ENCODE measurements around the gene TUBA4B. TPM values are rescaled to one million over a fixed set of nuclear protein-coding genes. Genes with fewer than 3 reads are reported as not detected.

TUBA4B gene
- polyA plus RNA-seq, 3 donors = not detected

DNA sequence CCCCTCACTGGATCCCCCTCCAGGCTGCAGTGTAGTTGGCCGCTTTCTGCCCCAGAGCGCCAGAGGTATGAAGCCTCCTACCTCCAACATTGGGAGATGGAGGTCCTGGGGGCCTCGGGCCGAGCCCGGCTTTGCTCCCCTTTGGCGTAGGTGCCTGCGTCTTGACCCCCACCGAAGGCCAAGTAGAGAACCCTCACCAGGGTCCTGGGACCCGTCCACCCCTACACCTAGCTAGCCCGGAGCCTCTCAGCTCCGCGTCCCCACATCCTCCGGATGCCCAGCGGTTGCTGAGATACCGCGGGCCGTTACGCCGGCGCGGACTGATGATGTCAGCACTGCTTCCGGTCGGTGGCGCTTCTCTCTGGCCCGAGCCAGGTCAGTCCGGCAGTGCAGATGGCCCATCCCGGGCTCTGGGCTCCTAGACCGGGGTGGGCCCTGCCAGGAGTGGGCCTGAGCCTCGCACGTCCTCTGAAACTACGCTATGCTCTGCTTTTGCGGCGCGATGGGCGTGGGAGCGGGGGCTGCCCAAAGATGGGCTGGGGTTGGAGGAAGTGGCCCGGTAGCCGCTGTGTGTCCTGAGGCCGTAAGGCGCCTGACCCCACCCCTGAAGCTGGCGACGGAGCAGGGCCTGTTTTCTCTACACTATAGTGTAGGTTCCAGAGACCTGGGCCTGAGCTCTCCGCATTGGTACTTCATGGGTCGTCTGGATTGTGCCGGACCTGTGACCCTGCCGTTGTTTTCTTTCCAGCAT, 7.7 kb upstream of the TUBA4B start, which contains the start of the genes GLB1L and STK16:
TSS of gene GLB1L (minus strand) at position 297 of the 751 bp plus-strand sequence. CDS start 1,871 bp downstream, outside the sequence.
TSS of gene STK16 (plus strand) at position 332 of the 751 bp plus-strand sequence. CDS start 521 bp downstream, outside the sequence.
- Histone ChIP-seq H3K27me3 (ENCODE audit: control insufficient read depth in 2 of 2, insufficient read depth in 2 of 2, low read length in 2 of 2) (no peaks in the 10 kb centered on the region), H3K4me3 (replicated peaks in 1 of 3; ENCODE audit: low read depth in 2 of 3, low read length in 3 of 3) (peak within 1 kb of the TSS; percentile 57 to 83 (median 66)), H3K79me2 (ENCODE audit: insufficient read depth, low read length) (peaks cover 50% of the 10 kb centered on the region), H2AFZ (ENCODE audit: insufficient read depth, low read depth, low read length, poor library complexity, severe bottlenecking) (peak within 1 kb of the TSS; percentile 87), H3K9ac (ENCODE audit: insufficient read depth, low read length, poor library complexity, severe bottlenecking) (peak within 1 kb of the TSS; percentile 79), H4K20me1 (ENCODE audit: insufficient read depth, low read length) (peaks cover 6% of the 10 kb centered on the region), H3K9me3 (replicated peaks in 1 of 2; ENCODE audit: control insufficient read depth in 1 of 2, insufficient read depth in 1 of 2, low read length in 2 of 2) (no peaks in the 10 kb centered on the region), H3K36me3 (replicated peaks in 1 of 2; ENCODE audit: control insufficient read depth in 1 of 2, insufficient read depth in 2 of 2, low read length in 2 of 2) (peaks cover 8 to 22% of the 10 kb centered on the region in 2 donors), H3K27ac (ENCODE audit: low read depth in 1 of 2, low read length in 2 of 2) (peak within 1 kb of the TSS; percentile 72 to 89), H3K4me2 (replicated peaks; ENCODE audit: extremely low read depth, low read length, poor library complexity, severe bottlenecking) (peak within 1 kb of the TSS; percentile 83), H3K4me1 (ENCODE audit: control insufficient read depth in 1 of 2, insufficient read depth in 2 of 2, low read length in 2 of 2) (peaks cover 68 to 70% of the 10 kb centered on the region in 2 donors)
- intact Hi-C loops (cut with micrococcal nuclease) = loop anchor here in 1 of 2 donors (1.0 kb wide), 1 partner anchor 67 kb away; the partner anchor contains the start of gene RETREG2
- peak; percentile 92 to 93 (median 93) for DNase-seq
- TF ChIP-seq CTCF (IDR thresholded peaks at IDR 0.05) = no peak
- WGBS (ENCODE audit: insufficient coverage) = under 1% methylated on average over 44 of the region's 46 CpGs
- peaks cover 21 to 36% of the 10 kb centered on the region in 2 donors for H3K36me3 Mint-ChIP-seq
- H3K27ac Mint-ChIP-seq = peak within 1 kb of the TSS; percentile 92 to 97 (median 96)
- no peaks in the 10 kb centered on the region for H3K9me3 Mint-ChIP-seq
- peaks cover 67% of the 10 kb centered on the region for H3K4me1 Mint-ChIP-seq
- H3K27me3 Mint-ChIP-seq (ENCODE audit: low read depth in 3 of 3) = peaks cover 0 to 3% (median 1%) of the 10 kb centered on the region in 3 donors
- H3K4me3 Mint-ChIP-seq = peak within 1 kb of the TSS; percentile 83 to 90

GRCh38 chr2:219245899-219246230, 7.2 kb upstream of the TUBA4B start:
- H3K27ac ChIP-seq (ENCODE audit: low read depth in 1 of 2, low read length in 2 of 2) = peak overlapping the region; percentile 72 to 89
- WGBS (ENCODE audit: insufficient coverage) = 9% methylated on average over 5 of the region's 10 CpGs
- DNase-seq = no peak
- H3K9ac ChIP-seq (ENCODE audit: insufficient read depth, low read length, poor library complexity, severe bottlenecking) = peak overlapping the region; percentile 79
- H4K20me1 ChIP-seq (ENCODE audit: insufficient read depth, low read length) = peaks cover 12% of the 10 kb centered on the region
- no peaks in the 10 kb centered on the region for H3K27me3 ChIP-seq (ENCODE audit: control insufficient read depth in 2 of 2, insufficient read depth in 2 of 2, low read length in 2 of 2)
- Mint-ChIP-seq H3K36me3 (peaks cover 24 to 38% of the 10 kb centered on the region in 2 donors), H3K9me3 (no peaks in the 10 kb centered on the region), H3K4me3 (peak overlapping the region; percentile 83 to 90), H3K27ac (peak overlapping the region; percentile 92 to 97 (median 96)), H3K27me3 (ENCODE audit: low read depth in 3 of 3) (peaks cover 0 to 4% (median 1%) of the 10 kb centered on the region in 3 donors), H3K4me1 (peaks cover 73% of the 10 kb centered on the region)
- intact Hi-C loops (cut with micrococcal nuclease) = loop anchor here in 1 of 2 donors (1.0 kb wide), 1 partner anchor 68 kb away; the partner anchor contains the start of gene RETREG2
- no peaks in the 10 kb centered on the region for H3K9me3 ChIP-seq (replicated peaks in 1 of 2; ENCODE audit: control insufficient read depth in 1 of 2, insufficient read depth in 1 of 2, low read length in 2 of 2)
- TF ChIP-seq CTCF (IDR thresholded peaks at IDR 0.05) = no peak
- H3K4me1 ChIP-seq (ENCODE audit: control insufficient read depth in 1 of 2, insufficient read depth in 2 of 2, low read length in 2 of 2) = peaks cover 74 to 76% of the 10 kb centered on the region in 2 donors
- H3K4me2 ChIP-seq (replicated peaks; ENCODE audit: extremely low read depth, low read length, poor library complexity, severe bottlenecking) = peak overlapping the region; percentile 83
- H2AFZ ChIP-seq (ENCODE audit: insufficient read depth, low read depth, low read length, poor library complexity, severe bottlenecking) = peak overlapping the region; percentile 87
- H3K79me2 ChIP-seq (ENCODE audit: insufficient read depth, low read length) = peaks cover 55% of the 10 kb centered on the region
- peak overlapping the region; percentile 57 to 83 (median 66) for H3K4me3 ChIP-seq (replicated peaks in 1 of 3; ENCODE audit: low read depth in 2 of 3, low read length in 3 of 3)
- peaks cover 14 to 27% of the 10 kb centered on the region in 2 donors for H3K36me3 ChIP-seq (replicated peaks in 1 of 2; ENCODE audit: control insufficient read depth in 1 of 2, insufficient read depth in 2 of 2, low read length in 2 of 2)
